ENCODE results near the gene PPARA. TPM values are rescaled to one million over a fixed set of nuclear protein-coding genes. Genes with fewer than 3 reads are reported as not detected.

The PPARA gene
- total RNA-seq, 1 donor from 2014 or later: 14.8 TPM

GRCh38 chr22:46290121-46290842, 140.0 kb downstream of the PPARA start:
- intact Hi-C loops (cut with micrococcal nuclease): no loop called here

GRCh38 chr22:46290843-46291785, 140.8 kb downstream of the PPARA start:
- intact Hi-C loops (cut with micrococcal nuclease): no loop called here

GRCh38 chr22:46292173-46292572, 141.8 kb downstream of the PPARA start:
- intact Hi-C loops (cut with micrococcal nuclease): no loop called here

- intact Hi-C loops (cut with micrococcal nuclease): no loop called here
These were observed 142.4 kb downstream of the PPARA start for GRCh38 chr22:46292732-46293131.

Other genes starting within 250 kb of the PPARA start
- gene WNT7B, start 173.4 kb upstream of the PPARA start, total RNA-seq: not detected in 2 replicates
- gene CDPF1, start 99.8 kb downstream of the PPARA start, total RNA-seq: 9.9 and 10.9 TPM in 2 replicates
- not detected in 2 replicates for gene PKDREJ, start 112.8 kb downstream of the PPARA start, total RNA-seq
- 21.1 and 21.4 TPM in 2 replicates for gene TTC38, start 117.5 kb downstream of the PPARA start, total RNA-seq
- 55.8 and 56.0 TPM in 2 replicates for gene GTSE1, start 146.3 kb downstream of the PPARA start, total RNA-seq
- 66.7 and 72.4 TPM in 2 replicates for gene TRMU, start 185.2 kb downstream of the PPARA start, total RNA-seq

Data from T-helper 1 cell treated with Interleukin-12 subunit alpha and Interleukin-12 subunit beta and Interleukin-4 antibody, amounts not matched to agents 30 ng/mL and 1 ng/mL, for 36 hours (primary cell).